Subcutaneous adipose tissue (tissue), 4 donors: ENCODE results near the gene CRK. TPM values are rescaled to one million over a fixed set of nuclear protein-coding genes. Genes with fewer than 3 reads are reported as not detected.

Experiments used
- CTCF ChIP-seq: fragments of 450-650 bp; IDR thresholded peaks from one replicate; pipeline ENCODE4 v1.5.1; 2016; ENCODE audit warnings: low read depth, mild to moderate bottlenecking, control low read depth, antibody characterized with exemption, moderate library complexity
- total RNA-seq, 4 donors: library from RNA; depleted of rRNA; stranded (reverse); fragments of >200 nt; gene quantifications; one replicate each; pipeline ENCODE4 v1.1.0, GENCODE V29; 2016

CRK gene
- total RNA-seq, result 100 to 1,000 TPM in 1 of 4 donors, 10 to 100 TPM in 3; 74.5 to 111 (median 90.6) TPM

GRCh38 chr17:1455797-1456599, at the start of gene CRK:
TSS of gene CRK (minus strand) at chr17:1456232. CDS start at chr17:1456117, 115 bp downstream.
- no peak for TF ChIP-seq CTCF

- TF ChIP-seq CTCF, result no peak
Measured at GRCh38 chr17:1505586-1505985, 49.6 kb upstream of the CRK start.

- TF ChIP-seq CTCF, result no peak
Measured at GRCh38 chr17:1504866-1505265, 48.8 kb upstream of the CRK start.

- TF ChIP-seq CTCF, result no peak
Measured at GRCh38 chr17:1503699-1504098, 47.7 kb upstream of the CRK start.

GRCh38 chr17:1498869-1499268, 42.8 kb upstream of the CRK start:
- TF ChIP-seq CTCF, result no peak

GRCh38 chr17:1498233-1498632, 42.2 kb upstream of the CRK start:
- TF ChIP-seq CTCF, result no peak

- TF ChIP-seq CTCF, result no peak
Measured at GRCh38 chr17:1497831-1498230, 41.8 kb upstream of the CRK start.
